Measurements from ENCODE around the gene PREX1.

The PREX1 gene

GRCh38 chr20:48741669-48742068, 86.1 kb downstream of the PREX1 start:
- no peak overlapping the region for H2BK5ac ChIP-seq (ENCODE audit: low read depth, low read length, poor library complexity, severe bottlenecking)
- H2AK5ac ChIP-seq (ENCODE audit: low read length, severe bottlenecking) = no peak overlapping the region
- no peak overlapping the region for H3K14ac ChIP-seq (ENCODE audit: low read length in 2 of 2)
- no peak overlapping the region for H3K4me2 ChIP-seq (ENCODE audit: low read length, poor library complexity, severe bottlenecking)
- peaks cover 7% of the 10 kb centered on the region for H3K4me1 ChIP-seq (ENCODE audit: control insufficient read depth, insufficient read depth, low read depth, low read length)
- H3K27ac ChIP-seq (ENCODE audit: low read length, poor library complexity, severe bottlenecking) = no peak overlapping the region
- no peak overlapping the region for H3K18ac ChIP-seq (ENCODE audit: low read depth in 1 of 2, low read length in 2 of 2)
- peaks cover 8% of the 10 kb centered on the region for H3K79me1 ChIP-seq (replicated peaks; ENCODE audit: low read length, poor library complexity, severe bottlenecking)
- no peak overlapping the region for H2BK15ac ChIP-seq (ENCODE audit: low read depth, poor library complexity, severe bottlenecking)
- DNase-seq = no peak
- H2BK120ac ChIP-seq (ENCODE audit: low read depth, low read length) = no peak overlapping the region
- H3K23ac ChIP-seq (ENCODE audit: low read length in 2 of 2) = no peak overlapping the region
- no peak overlapping the region for H2AFZ ChIP-seq (ENCODE audit: low read depth, low read length)
- no peak overlapping the region for H3K4ac ChIP-seq (ENCODE audit: low read depth in 1 of 2, low read length in 2 of 2)
- H2BK12ac ChIP-seq (ENCODE audit: low read length in 2 of 2) = no peak overlapping the region
- peaks cover 0 to 14% of the 10 kb centered on the region in 2 experiments for H3K27me3 ChIP-seq (ENCODE audit: control insufficient read depth in 1 of 2, insufficient read depth in 1 of 2, low read length in 2 of 2)
- H4K8ac ChIP-seq (ENCODE audit: low read length) = no peak overlapping the region
- H3K9ac ChIP-seq (ENCODE audit: low read length) = no peak overlapping the region
- H3K36me3 ChIP-seq (ENCODE audit: control insufficient read depth in 1 of 2, insufficient read depth in 2 of 2, low read depth in 1 of 2, low read length in 2 of 2) = peaks cover 7 to 27% of the 10 kb centered on the region in 2 experiments
- WGBS = 94% methylated on average over 9 of the region's 9 CpGs
- H4K91ac ChIP-seq (ENCODE audit: low read length) = no peak overlapping the region
- H3K4me3 ChIP-seq (ENCODE audit: insufficient read depth in 1 of 2, low read depth in 1 of 2, low read length in 2 of 2) = no peak overlapping the region
- no peaks in the 10 kb centered on the region for H3K9me3 ChIP-seq (ENCODE audit: control insufficient read depth, low read length)

GRCh38 chr20:48740712-48741111, 87.1 kb downstream of the PREX1 start:
- H3K14ac ChIP-seq (ENCODE audit: low read length in 2 of 2) = no peak overlapping the region
- H3K18ac ChIP-seq (ENCODE audit: low read depth in 1 of 2, low read length in 2 of 2) = no peak overlapping the region
- H3K9ac ChIP-seq (ENCODE audit: low read length) = no peak overlapping the region
- peaks cover 7 to 30% of the 10 kb centered on the region in 2 experiments for H3K36me3 ChIP-seq (ENCODE audit: control insufficient read depth in 1 of 2, insufficient read depth in 2 of 2, low read depth in 1 of 2, low read length in 2 of 2)
- H3K4me2 ChIP-seq (ENCODE audit: low read length, poor library complexity, severe bottlenecking) = no peak overlapping the region
- no peak overlapping the region for H3K4me3 ChIP-seq (ENCODE audit: insufficient read depth in 1 of 2, low read depth in 1 of 2, low read length in 2 of 2)
- H3K23ac ChIP-seq (ENCODE audit: low read length in 2 of 2) = no peak overlapping the region
- H3K27ac ChIP-seq (ENCODE audit: low read length, poor library complexity, severe bottlenecking) = no peak overlapping the region
- H3K9me3 ChIP-seq (ENCODE audit: control insufficient read depth, low read length) = no peaks in the 10 kb centered on the region
- no peak overlapping the region for H2BK5ac ChIP-seq (ENCODE audit: low read depth, low read length, poor library complexity, severe bottlenecking)
- no peak for DNase-seq
- peaks cover 8% of the 10 kb centered on the region for H3K79me1 ChIP-seq (replicated peaks; ENCODE audit: low read length, poor library complexity, severe bottlenecking)
- H4K8ac ChIP-seq (ENCODE audit: low read length) = no peak overlapping the region
- H2BK120ac ChIP-seq (ENCODE audit: low read depth, low read length) = no peak overlapping the region
- no peak overlapping the region for H2BK15ac ChIP-seq (ENCODE audit: low read depth, poor library complexity, severe bottlenecking)
- H4K91ac ChIP-seq (ENCODE audit: low read length) = no peak overlapping the region
- H3K4me1 ChIP-seq (ENCODE audit: control insufficient read depth, insufficient read depth, low read depth, low read length) = peaks cover 11% of the 10 kb centered on the region
- H2AFZ ChIP-seq (ENCODE audit: low read depth, low read length) = no peak overlapping the region
- 100% methylated on average over 1 of the region's 6 CpGs for WGBS
- no peak overlapping the region for H3K4ac ChIP-seq (ENCODE audit: low read depth in 1 of 2, low read length in 2 of 2)
- no peak overlapping the region for H2BK12ac ChIP-seq (ENCODE audit: low read length in 2 of 2)
- no peak overlapping the region for H2AK5ac ChIP-seq (ENCODE audit: low read length, severe bottlenecking)
- peaks cover 0 to 14% of the 10 kb centered on the region in 2 experiments for H3K27me3 ChIP-seq (ENCODE audit: control insufficient read depth in 1 of 2, insufficient read depth in 1 of 2, low read length in 2 of 2)

- Histone ChIP-seq H3K36me3 (ENCODE audit: control insufficient read depth in 1 of 2, insufficient read depth in 2 of 2, low read depth in 1 of 2, low read length in 2 of 2) (peaks cover 7 to 30% of the 10 kb centered on the region in 2 experiments), H4K91ac (ENCODE audit: low read length) (no peak overlapping the region), H3K4me1 (ENCODE audit: control insufficient read depth, insufficient read depth, low read depth, low read length) (peaks cover 11% of the 10 kb centered on the region), H3K9me3 (ENCODE audit: control insufficient read depth, low read length) (no peaks in the 10 kb centered on the region), H3K14ac (ENCODE audit: low read length in 2 of 2) (no peak overlapping the region), H2BK15ac (ENCODE audit: low read depth, poor library complexity, severe bottlenecking) (no peak overlapping the region), H2BK12ac (ENCODE audit: low read length in 2 of 2) (no peak overlapping the region), H2AK5ac (ENCODE audit: low read length, severe bottlenecking) (no peak overlapping the region), H3K79me1 (replicated peaks; ENCODE audit: low read length, poor library complexity, severe bottlenecking) (peaks cover 11% of the 10 kb centered on the region), H3K27me3 (ENCODE audit: control insufficient read depth in 1 of 2, insufficient read depth in 1 of 2, low read length in 2 of 2) (peaks cover 0 to 14% of the 10 kb centered on the region in 2 experiments), H3K9ac (ENCODE audit: low read length) (no peak overlapping the region), H3K23ac (ENCODE audit: low read length in 2 of 2) (no peak overlapping the region), H2BK5ac (ENCODE audit: low read depth, low read length, poor library complexity, severe bottlenecking) (no peak overlapping the region), H3K27ac (ENCODE audit: low read length, poor library complexity, severe bottlenecking) (no peak overlapping the region), H3K18ac (ENCODE audit: low read depth in 1 of 2, low read length in 2 of 2) (no peak overlapping the region), H2AFZ (ENCODE audit: low read depth, low read length) (no peak overlapping the region), H2BK120ac (ENCODE audit: low read depth, low read length) (no peak overlapping the region), H3K4me2 (ENCODE audit: low read length, poor library complexity, severe bottlenecking) (no peak overlapping the region), H3K4ac (ENCODE audit: low read depth in 1 of 2, low read length in 2 of 2) (no peak overlapping the region), H3K4me3 (ENCODE audit: insufficient read depth in 1 of 2, low read depth in 1 of 2, low read length in 2 of 2) (no peak overlapping the region), H4K8ac (ENCODE audit: low read length) (no peak overlapping the region)
- 95% methylated on average over 1 of the region's 2 CpGs for WGBS
- no peak for DNase-seq
These were observed 87.5 kb downstream of the PREX1 start for GRCh38 chr20:48740292-48740649.

GRCh38 chr20:48739395-48740291, 88.2 kb downstream of the PREX1 start:
- WGBS = 77% methylated on average over 7 of the region's 8 CpGs
- no peak overlapping the region for H4K91ac ChIP-seq (ENCODE audit: low read length)
- no peak overlapping the region for H3K4me2 ChIP-seq (ENCODE audit: low read length, poor library complexity, severe bottlenecking)
- no peak overlapping the region for H2BK120ac ChIP-seq (ENCODE audit: low read depth, low read length)
- no peak overlapping the region for H3K4me3 ChIP-seq (ENCODE audit: insufficient read depth in 1 of 2, low read depth in 1 of 2, low read length in 2 of 2)
- DNase-seq = no peak
- H3K4me1 ChIP-seq (ENCODE audit: control insufficient read depth, insufficient read depth, low read depth, low read length) = peaks cover 11% of the 10 kb centered on the region
- no peak overlapping the region for H3K18ac ChIP-seq (ENCODE audit: low read depth in 1 of 2, low read length in 2 of 2)
- peaks cover 7 to 26% of the 10 kb centered on the region in 2 experiments for H3K36me3 ChIP-seq (ENCODE audit: control insufficient read depth in 1 of 2, insufficient read depth in 2 of 2, low read depth in 1 of 2, low read length in 2 of 2)
- H3K27ac ChIP-seq (ENCODE audit: low read length, poor library complexity, severe bottlenecking) = no peak overlapping the region
- no peak overlapping the region for H2BK12ac ChIP-seq (ENCODE audit: low read length in 2 of 2)
- H3K4ac ChIP-seq (ENCODE audit: low read depth in 1 of 2, low read length in 2 of 2) = no peak overlapping the region
- peaks cover 11% of the 10 kb centered on the region for H3K79me1 ChIP-seq (replicated peaks; ENCODE audit: low read length, poor library complexity, severe bottlenecking)
- no peak overlapping the region for H2AFZ ChIP-seq (ENCODE audit: low read depth, low read length)
- no peak overlapping the region for H3K9ac ChIP-seq (ENCODE audit: low read length)
- H3K9me3 ChIP-seq (ENCODE audit: control insufficient read depth, low read length) = no peaks in the 10 kb centered on the region
- H2BK5ac ChIP-seq (ENCODE audit: low read depth, low read length, poor library complexity, severe bottlenecking) = no peak overlapping the region
- no peak overlapping the region for H3K23ac ChIP-seq (ENCODE audit: low read length in 2 of 2)
- peaks cover 0 to 14% of the 10 kb centered on the region in 2 experiments for H3K27me3 ChIP-seq (ENCODE audit: control insufficient read depth in 1 of 2, insufficient read depth in 1 of 2, low read length in 2 of 2)
- no peak overlapping the region for H4K8ac ChIP-seq (ENCODE audit: low read length)
- H2BK15ac ChIP-seq (ENCODE audit: low read depth, poor library complexity, severe bottlenecking) = no peak overlapping the region
- no peak overlapping the region for H3K14ac ChIP-seq (ENCODE audit: low read length in 2 of 2)
- H2AK5ac ChIP-seq (ENCODE audit: low read length, severe bottlenecking) = no peak overlapping the region
